Measurements from ENCODE around the gene FOXN4.
A peak's percentile ranks its signal among the peaks of the same experiment; 100 is the strongest.

FOXN4 gene

GRCh38 chr12:109264095-109264942, 44.8 kb downstream of the FOXN4 start:
- DNase-seq (ENCODE audit: extremely low spot score, insufficient read length, low read depth) (peak; percentile 71), FAIRE-seq (peak; percentile 47)

GRCh38 chr12:109263439-109263838, 45.6 kb downstream of the FOXN4 start:
- no peak for FAIRE-seq
- DNase-seq (ENCODE audit: extremely low spot score, insufficient read length, low read depth): no peak

GRCh38 chr12:109261939-109262338, 47.1 kb downstream of the FOXN4 start:
- DNase-seq (ENCODE audit: extremely low spot score, insufficient read length, low read depth) (no peak), FAIRE-seq (no peak)

DNA sequence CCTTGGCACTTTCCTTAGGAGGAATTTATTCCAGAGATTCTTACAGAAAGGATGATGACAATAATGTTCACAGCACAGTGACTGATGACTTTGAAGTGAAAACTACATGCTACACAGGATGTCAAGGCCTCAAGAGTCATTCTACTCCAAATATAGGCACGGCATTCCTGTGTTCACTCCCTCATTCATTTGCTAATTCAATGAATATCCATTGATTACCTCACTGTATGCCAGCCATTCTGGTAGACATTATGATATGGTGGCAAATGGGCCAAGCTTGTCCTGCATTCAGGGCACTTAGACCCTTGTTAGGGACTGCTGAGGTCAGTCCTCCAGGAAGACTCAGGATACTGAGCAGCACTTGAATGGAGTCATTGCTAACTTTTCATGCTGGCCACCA, 48.0 kb downstream of the FOXN4 start:
- no peak for FAIRE-seq

DNA sequence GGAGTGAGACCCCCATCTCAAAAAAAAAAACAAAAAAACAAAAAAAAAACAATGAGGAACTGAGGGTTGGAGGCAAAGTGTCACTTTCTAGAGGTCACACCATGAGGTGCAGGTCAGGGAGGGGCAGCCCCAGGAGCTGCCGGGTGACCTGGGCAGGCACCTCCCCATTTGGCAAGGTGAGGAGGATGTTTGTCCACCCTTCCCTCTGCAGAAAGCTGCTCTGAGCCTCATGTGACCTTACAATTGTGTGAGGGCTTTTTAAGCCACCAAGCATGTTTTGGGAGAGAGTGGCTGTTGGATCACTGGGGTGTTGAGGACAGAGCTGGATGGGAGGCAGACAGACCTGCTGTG, 49.6 kb downstream of the FOXN4 start:
- FAIRE-seq: no peak
- DNase-seq (ENCODE audit: extremely low spot score, insufficient read length, low read depth): no peak

More for the DNA sequence above, 48.0 kb downstream of the FOXN4 start:
- no peak for DNase-seq (ENCODE audit: extremely low spot score, insufficient read length, low read depth)

DNA sequence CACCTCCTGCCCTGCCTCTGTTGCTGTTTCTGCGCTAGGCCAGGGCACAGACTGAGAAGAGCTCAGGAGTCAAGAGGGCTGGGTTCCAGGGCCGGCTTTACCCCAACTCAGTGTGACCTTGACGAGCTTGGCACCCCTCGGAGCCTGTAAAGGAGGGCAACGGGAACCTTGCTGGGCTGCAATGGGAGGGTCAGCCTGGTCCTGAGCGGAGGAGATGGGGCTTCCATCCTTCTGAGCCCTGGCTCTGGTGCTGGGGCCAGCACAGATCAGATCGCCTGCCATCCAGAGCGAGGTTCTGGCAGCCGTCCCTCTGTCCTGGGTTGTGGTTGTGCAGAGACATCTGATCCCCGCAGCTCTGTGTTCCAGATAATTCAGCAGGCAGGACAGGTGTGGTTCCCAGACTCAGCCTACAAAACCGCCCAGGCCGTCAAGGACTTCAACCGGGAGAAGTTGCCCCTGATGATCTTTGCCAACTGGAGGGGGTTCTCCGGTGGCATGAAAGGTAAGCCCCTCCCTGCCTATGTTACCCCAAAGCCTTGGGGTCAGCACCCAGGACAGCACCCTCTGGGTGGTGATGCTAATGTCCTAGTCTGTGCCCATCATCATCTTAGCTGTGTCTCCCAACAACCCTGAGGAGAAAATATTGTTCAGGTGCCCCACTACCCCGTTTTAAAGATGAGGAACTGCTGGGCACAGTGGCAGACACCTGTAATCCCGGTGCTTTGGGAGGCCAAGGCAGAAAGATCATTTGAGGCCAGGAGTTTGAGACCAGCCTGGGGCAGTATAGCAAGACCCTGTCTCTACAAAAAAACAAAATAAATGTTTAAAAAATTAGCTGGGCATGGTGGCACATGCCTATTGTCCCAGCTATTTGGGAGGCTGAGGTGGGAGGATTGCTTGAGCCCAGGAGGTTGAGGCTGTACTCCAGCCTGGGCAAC, 50.2 kb downstream of the FOXN4 start:
- FAIRE-seq: no peak

DNA sequence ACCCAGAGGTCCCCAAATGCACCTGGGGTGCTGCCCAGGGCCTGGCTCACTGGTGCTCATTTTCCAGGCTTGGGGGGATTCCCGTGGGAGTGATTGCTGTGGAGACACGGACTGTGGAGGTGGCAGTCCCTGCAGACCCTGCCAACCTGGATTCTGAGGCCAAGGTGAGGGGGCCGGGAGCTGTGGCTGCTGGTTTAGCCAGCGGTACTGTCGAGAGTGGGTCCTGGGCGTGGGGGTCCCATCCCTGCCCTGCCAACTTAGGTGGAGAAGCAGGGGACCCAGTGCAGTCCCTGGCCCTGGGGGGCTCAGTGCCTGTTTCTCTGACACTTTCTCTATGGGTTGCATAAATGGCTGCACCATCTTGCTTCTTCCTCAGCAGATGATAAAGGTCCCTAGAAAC, 50.9 kb downstream of the FOXN4 start:
- FAIRE-seq (no peak), DNase-seq (ENCODE audit: extremely low spot score, insufficient read length, low read depth) (no peak)

More for the DNA sequence above, 50.2 kb downstream of the FOXN4 start:
- no peak for DNase-seq (ENCODE audit: extremely low spot score, insufficient read length, low read depth)

GRCh38 chr12:109256011-109256410, 53.1 kb downstream of the FOXN4 start:
- FAIRE-seq: no peak

DNA sequence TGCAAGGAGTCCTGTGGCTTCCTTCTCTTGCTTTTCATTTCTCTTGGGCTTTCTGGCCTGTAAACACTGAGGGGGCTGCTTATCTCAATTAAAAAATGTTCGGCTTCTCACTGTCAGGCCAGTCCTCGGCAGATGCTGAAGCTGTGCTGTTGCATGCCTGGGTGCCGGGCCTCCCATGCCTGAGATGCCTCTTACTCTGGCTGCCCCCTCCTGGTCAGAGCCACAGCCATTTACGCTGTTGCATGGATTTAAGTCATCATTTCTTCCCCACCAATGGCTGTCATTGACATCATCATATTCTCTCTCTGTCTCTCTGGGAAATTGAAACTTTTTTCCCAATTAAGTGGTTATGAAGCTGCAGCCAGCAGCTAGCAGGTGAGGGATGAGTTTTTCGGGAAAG, 53.7 kb downstream of the FOXN4 start:
- no peak for DNase-seq (ENCODE audit: extremely low spot score, insufficient read length, low read depth)
- FAIRE-seq: no peak

More at GRCh38 chr12:109256011-109256410, 53.1 kb downstream of the FOXN4 start:
- no peak for DNase-seq (ENCODE audit: extremely low spot score, insufficient read length, low read depth)

GRCh38 chr12:109253913-109254544, 55.1 kb downstream of the FOXN4 start:
- DNase-seq (ENCODE audit: extremely low spot score, insufficient read length, low read depth) (no peak), FAIRE-seq (no peak)

DNA sequence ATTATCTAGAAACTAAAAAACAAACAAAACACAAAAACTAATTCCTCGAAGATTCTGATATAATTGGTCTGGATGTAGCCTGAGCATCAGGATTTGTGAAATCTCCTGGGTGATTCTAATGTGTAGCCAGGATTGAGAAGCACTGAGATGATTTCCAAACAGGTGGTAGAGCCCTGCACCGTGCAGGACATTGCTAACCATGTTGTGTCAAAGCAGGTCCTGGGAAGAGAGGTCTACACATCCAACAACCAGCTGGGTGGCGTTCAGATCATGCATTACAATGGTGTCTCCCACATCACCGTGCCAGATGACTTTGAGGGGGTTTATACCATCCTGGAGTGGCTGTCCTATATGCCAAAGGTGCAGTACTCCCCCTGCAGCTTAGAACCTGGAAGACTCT, 56.3 kb downstream of the FOXN4 start:
- no peak for FAIRE-seq
- DNase-seq (ENCODE audit: extremely low spot score, insufficient read length, low read depth): no peak

GRCh38 chr12:109250523-109250922, 58.6 kb downstream of the FOXN4 start:
- DNase-seq (ENCODE audit: extremely low spot score, insufficient read length, low read depth) (no peak), FAIRE-seq (no peak)

DNA sequence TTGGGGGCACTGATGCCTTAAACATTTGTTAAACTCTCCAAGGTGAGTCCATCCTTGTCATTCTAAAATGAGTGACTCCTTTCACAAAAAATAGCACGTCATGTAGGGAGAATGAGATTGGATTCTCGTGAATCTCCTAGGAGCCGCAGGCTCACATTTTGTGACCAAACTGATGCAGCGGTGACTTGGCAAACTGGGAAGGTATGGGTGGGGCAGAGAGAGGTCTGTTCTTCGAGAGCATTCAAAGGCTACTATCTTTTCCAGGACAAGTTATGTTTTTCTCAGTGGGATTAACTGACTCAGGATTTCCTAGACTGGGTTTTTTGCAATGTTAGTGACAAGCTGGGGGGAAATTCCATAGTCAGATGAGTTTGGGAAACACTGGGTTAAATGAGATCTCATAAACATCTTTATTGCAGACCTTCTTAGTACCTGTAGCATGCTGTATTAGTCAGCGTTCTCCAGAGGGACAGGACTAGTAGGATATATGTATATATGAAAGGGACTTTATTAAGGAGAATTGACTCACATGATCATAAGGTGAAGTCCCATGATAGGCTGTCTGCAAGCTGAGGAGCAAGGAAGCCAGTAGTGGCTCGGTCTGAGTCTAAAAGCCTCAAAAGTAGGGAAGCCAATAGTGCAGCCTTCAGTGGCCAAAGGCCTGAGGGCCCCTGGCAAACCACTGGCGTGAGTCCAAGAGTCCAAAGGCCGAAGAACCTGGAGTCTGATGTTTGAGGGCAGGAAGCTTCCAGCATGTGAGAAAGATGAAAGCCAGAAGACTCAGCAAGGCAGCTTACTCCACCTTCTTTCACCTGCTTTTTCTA, 61.0 kb downstream of the FOXN4 start:
- FAIRE-seq (no peak), DNase-seq (ENCODE audit: extremely low spot score, insufficient read length, low read depth) (no peak)

DNA sequence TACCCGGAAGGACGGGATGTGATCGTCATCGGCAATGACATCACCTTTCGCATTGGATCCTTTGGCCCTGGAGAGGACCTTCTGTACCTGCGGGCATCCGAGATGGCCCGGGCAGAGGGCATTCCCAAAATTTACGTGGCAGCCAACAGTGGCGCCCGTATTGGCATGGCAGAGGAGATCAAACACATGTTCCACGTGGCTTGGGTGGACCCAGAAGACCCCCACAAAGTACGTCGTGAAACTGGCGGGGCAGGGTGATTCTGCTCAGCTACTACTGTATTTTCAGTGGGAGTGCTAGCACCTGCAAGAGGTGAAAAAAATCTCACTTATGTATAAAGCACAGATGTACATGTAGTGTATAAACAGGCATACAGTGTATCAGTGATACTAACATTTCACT, 62.9 kb downstream of the FOXN4 start:
- FAIRE-seq (no peak), DNase-seq (ENCODE audit: extremely low spot score, insufficient read length, low read depth) (no peak)

- no peak for DNase-seq (ENCODE audit: extremely low spot score, insufficient read length, low read depth)
- no peak for FAIRE-seq
These were observed 65.0 kb downstream of the FOXN4 start for GRCh38 chr12:109244073-109244472.

DNA sequence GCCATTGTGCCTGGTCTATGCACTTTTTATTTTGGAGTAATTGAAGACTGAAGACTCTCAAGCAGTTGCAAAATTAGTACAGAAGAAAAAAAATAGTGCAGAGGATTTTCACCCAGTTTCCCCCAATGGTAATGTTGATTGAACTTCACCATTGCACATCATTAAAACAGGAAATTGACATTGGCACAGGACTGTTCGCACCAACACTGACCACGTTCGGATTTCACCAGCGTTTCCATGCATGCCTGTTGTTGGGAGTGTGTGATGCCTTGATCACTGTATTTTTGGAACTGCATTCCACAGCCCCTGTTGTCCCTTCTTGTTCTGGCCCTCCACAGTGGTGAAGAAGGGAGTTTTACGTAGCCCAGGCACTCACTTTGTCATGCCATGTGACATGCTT, 67.1 kb downstream of the FOXN4 start:
- FAIRE-seq (no peak), DNase-seq (ENCODE audit: extremely low spot score, insufficient read length, low read depth) (no peak)

- DNase-seq (ENCODE audit: extremely low spot score, insufficient read length, low read depth) (no peak), FAIRE-seq (no peak)
These were observed 68.7 kb downstream of the FOXN4 start for GRCh38 chr12:109240365-109240764.

- DNase-seq (ENCODE audit: extremely low spot score, insufficient read length, low read depth) (no peak), FAIRE-seq (no peak)
These were observed 69.4 kb downstream of the FOXN4 start for GRCh38 chr12:109239691-109240090.

GRCh38 chr12:109239179-109239578, 69.9 kb downstream of the FOXN4 start:
- FAIRE-seq (no peak), DNase-seq (ENCODE audit: extremely low spot score, insufficient read length, low read depth) (no peak)

DNA sequence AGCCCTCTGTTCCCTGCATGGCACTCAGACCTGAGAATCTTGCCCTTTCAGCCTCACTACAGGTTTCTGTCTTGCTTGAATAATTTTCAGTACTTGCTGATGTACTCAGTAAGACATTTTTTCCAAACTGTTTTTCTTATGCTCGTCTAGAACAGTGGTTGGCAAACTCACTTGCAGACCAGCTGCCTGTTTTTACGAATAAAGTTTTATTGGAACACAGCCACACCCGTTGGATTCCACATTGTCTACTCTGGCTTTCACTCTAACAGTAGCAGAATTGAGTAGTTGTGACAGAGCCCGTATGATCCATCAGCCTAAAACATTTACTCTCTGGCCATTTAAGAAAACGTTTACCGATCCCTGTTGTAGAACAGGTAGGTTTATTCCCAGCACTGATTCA, 72.8 kb downstream of the FOXN4 start:
- no peak for DNase-seq (ENCODE audit: extremely low spot score, insufficient read length, low read depth)
- no peak for FAIRE-seq

Measured in GM18507 (cell line).